ENCODE measurements around the gene GPR68.

DNA sequence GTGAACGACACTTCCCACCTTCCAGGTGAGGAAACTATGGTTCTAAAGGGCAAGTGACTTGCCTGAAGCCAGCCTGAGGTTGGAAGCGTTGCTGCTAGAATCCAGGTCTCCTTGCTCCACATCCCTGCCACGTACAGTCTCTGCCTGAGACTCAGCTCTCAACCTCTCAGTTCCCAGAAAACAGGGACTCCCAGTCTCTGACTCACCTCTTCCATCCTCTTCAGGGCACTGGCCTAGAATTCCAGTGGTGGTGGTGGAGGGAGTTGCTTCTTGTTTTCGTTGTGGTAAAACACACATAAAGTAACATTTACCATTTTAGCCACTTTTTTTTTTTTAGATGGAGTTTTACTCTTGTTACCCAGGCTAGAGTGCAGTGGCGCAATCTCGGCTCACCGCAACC is 7.3 kb downstream of the GPR68 start:
- TF ChIP-seq, protein P1, sequence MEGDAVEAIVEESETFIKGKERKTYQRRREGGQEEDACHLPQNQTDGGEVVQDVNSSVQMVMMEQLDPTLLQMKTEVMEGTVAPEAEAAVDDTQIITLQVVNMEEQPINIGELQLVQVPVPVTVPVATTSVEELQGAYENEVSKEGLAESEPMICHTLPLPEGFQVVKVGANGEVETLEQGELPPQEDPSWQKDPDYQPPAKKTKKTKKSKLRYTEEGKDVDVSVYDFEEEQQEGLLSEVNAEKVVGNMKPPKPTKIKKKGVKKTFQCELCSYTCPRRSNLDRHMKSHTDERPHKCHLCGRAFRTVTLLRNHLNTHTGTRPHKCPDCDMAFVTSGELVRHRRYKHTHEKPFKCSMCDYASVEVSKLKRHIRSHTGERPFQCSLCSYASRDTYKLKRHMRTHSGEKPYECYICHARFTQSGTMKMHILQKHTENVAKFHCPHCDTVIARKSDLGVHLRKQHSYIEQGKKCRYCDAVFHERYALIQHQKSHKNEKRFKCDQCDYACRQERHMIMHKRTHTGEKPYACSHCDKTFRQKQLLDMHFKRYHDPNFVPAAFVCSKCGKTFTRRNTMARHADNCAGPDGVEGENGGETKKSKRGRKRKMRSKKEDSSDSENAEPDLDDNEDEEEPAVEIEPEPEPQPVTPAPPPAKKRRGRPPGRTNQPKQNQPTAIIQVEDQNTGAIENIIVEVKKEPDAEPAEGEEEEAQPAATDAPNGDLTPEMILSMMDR (conservative IDR thresholded peaks at IDR 0.05; ENCODE audit: low read depth in 2 of 2), result no peak
- no peak for TF ChIP-seq JUNB (IDR thresholded peaks at IDR 0.05; ENCODE audit: unreplicated experiment)
- TF ChIP-seq EZH2phosphoT487 (IDR thresholded peaks at IDR 0.05; ENCODE audit: unreplicated experiment), result no peak
- TF ChIP-seq, protein P2, sequence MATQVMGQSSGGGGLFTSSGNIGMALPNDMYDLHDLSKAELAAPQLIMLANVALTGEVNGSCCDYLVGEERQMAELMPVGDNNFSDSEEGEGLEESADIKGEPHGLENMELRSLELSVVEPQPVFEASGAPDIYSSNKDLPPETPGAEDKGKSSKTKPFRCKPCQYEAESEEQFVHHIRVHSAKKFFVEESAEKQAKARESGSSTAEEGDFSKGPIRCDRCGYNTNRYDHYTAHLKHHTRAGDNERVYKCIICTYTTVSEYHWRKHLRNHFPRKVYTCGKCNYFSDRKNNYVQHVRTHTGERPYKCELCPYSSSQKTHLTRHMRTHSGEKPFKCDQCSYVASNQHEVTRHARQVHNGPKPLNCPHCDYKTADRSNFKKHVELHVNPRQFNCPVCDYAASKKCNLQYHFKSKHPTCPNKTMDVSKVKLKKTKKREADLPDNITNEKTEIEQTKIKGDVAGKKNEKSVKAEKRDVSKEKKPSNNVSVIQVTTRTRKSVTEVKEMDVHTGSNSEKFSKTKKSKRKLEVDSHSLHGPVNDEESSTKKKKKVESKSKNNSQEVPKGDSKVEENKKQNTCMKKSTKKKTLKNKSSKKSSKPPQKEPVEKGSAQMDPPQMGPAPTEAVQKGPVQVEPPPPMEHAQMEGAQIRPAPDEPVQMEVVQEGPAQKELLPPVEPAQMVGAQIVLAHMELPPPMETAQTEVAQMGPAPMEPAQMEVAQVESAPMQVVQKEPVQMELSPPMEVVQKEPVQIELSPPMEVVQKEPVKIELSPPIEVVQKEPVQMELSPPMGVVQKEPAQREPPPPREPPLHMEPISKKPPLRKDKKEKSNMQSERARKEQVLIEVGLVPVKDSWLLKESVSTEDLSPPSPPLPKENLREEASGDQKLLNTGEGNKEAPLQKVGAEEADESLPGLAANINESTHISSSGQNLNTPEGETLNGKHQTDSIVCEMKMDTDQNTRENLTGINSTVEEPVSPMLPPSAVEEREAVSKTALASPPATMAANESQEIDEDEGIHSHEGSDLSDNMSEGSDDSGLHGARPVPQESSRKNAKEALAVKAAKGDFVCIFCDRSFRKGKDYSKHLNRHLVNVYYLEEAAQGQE (IDR thresholded peaks at IDR 0.05; ENCODE audit: unreplicated experiment), result no peak
- TF ChIP-seq EZH2 (IDR thresholded peaks at IDR 0.05; ENCODE audit: low read depth, unreplicated experiment), result no peak
- TF ChIP-seq NANOG (IDR thresholded peaks at IDR 0.05; ENCODE audit: borderline replicate concordance), result no peak

Measured in GM23338 (cell line).